Measurements from ENCODE around the gene PROCR.
A peak's percentile ranks its signal among the peaks of the same experiment; 100 is the strongest.
"Not testable (repeated sequence)": the region's sequence is repeated elsewhere in the genome, so short reads cannot be mapped to it uniquely, and the experiment has no call there.

PROCR gene

DNA sequence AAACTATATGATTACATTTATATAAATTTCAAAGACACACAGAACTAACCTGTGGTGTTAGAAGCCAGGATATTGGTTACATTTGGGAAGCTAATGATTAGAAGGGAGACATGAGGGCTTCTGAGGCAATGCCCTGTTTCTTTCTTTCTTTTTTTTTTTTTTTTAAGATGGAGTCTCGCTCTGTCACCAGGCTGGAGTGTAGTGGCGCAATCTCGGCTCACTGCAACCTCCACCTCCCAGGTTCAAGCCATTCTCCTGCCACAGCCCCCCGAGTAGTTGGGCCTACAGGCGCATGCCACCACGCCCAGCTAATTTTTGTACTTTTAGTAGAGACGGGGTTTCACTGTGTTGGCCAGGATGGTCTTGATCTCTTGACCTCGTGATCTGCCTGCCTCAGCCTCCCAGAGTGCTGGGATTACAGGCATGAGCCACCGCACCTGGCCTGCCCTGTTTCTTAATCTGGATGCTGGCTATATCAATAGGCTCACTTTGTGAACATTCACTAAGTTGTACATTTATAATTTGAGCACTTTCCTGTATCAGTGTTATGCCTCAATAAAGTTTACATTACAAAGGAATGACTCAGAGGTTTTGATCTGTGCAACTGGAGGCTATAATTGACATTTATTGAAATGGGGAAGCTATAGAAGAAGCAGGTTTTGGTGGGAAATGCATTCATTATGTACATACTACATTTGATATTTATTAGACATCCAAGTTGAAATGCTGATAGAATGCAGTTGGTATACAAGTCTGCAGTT is 21.3 kb downstream of the PROCR start:
- not testable (repeated sequence) for DNase-seq

DNA sequence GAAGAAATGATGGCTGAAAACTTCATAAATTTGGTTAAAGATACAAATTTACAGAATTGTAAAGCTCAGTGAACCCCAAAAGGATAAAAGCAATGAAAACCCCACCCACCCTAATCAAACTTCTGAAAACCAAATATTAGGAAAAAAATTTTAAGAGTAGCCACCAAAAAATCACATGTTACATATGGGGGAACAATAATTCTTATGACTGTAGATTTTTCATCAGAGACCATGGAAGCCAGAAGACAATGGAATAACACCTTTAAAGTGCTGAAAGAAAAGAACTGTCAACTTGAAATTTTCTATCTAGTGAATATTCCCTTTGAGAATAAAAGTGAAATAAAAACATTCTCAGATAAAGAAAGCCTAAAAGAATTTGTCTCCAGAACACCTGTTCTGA is 24.4 kb downstream of the PROCR start:
- no peak for DNase-seq

DNA sequence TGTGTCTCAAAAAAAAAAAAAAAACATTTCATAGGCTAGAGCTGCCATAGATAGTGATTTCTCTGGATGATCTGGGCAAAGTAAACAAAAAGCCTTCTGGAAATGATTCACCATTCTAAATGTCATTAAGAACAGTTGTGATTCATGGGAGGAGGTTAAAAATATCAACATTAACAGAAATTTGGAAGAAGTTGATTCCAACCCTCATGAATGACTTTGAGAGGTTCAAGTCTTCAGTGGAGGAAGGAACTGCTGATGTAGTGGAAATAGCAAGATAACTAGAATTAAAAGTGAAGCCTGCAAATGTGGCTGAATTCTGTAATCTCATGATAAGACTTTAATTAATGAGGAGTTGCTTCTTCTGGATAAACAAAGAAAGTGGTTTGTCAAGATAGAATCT is 27.9 kb downstream of the PROCR start:
- DNase-seq = no peak

DNA sequence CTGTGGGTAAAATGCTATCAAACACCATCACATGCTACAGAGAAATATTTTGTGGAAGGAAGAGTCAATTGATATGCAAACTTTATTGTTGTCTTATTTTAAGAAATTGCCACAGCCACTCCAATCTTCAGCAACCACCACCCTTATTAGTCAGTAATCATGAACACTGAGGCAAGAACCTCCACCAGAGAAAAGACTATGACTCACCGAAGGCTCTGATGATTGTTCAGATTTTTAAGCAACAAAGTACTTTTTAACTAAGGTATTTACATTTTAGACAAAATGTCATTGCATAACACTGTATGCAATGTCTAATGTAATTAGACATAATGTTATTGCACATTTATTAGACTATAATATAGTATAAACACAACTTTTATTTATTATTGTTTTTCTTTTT is 28.4 kb downstream of the PROCR start:
- DNase-seq = no peak

DNA sequence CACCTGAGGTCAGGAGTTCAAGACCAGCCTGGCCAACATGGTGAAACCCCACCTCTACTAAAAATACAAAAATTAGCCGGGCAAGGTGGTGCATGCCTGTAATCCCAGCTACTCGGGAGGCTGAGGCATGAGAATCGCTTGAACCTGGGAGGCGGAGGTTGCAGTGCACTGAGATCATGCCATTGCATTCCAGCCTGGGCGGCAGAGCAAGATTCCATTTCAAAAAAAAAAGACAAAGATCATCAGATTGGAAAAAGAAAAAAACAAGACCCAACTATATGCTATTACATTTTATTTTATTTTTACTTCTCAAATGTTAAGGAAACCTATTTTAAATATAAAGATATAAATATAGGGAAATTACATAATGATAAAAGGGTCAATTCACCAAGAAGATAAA is 29.6 kb downstream of the PROCR start:
- not testable (repeated sequence) for DNase-seq

DNA sequence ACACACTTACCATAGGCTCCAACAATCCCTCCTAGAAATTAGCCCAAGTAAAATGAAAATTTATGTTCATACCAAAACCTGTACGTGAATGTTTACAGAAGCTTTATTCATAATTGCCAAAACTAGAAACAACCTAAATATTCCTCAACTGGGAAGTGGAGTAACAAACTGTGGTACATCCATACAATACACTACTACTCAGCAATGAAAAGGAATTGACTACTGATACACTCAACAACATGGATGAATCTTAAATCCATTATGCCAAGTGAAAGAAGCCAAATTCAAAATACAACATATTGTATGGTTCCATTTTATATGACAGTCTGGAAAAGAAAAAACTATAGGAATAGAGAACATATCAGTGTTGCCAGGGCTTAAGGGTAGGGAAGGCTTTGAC is 34.9 kb downstream of the PROCR start:
- no peak for DNase-seq

DNA sequence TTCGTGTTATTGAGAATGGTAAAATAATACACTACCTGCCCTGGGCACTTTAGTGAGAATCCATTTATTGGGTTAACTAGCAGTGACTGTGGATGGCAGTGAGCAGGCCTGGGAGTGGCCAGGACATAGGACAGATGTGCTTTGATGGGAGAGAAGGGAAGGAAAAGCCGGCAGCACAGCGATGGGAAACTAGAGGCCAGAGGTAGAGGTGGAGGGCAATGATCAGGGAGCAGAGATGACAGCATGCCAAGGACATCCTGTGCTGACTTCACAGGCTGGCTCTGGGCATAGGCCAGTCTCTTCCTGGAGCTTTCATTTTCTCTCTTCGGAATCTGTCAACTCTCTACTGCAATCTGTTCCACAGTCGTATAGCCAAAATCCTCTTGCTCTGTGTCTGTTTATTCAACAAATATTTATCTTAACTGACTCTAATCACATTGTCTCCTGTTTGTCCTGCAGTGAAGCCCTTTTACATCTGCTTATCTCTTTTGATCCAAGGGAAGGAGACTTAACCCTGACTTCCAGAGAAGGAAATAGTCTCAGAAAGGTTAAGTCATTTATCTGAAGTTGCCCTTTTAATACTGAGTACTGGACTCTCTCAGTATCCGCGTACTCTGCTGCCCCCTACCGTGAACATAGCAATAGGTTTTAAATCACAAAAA is 36.2 kb downstream of the PROCR start:
- peak; percentile 83 for DNase-seq

DNA sequence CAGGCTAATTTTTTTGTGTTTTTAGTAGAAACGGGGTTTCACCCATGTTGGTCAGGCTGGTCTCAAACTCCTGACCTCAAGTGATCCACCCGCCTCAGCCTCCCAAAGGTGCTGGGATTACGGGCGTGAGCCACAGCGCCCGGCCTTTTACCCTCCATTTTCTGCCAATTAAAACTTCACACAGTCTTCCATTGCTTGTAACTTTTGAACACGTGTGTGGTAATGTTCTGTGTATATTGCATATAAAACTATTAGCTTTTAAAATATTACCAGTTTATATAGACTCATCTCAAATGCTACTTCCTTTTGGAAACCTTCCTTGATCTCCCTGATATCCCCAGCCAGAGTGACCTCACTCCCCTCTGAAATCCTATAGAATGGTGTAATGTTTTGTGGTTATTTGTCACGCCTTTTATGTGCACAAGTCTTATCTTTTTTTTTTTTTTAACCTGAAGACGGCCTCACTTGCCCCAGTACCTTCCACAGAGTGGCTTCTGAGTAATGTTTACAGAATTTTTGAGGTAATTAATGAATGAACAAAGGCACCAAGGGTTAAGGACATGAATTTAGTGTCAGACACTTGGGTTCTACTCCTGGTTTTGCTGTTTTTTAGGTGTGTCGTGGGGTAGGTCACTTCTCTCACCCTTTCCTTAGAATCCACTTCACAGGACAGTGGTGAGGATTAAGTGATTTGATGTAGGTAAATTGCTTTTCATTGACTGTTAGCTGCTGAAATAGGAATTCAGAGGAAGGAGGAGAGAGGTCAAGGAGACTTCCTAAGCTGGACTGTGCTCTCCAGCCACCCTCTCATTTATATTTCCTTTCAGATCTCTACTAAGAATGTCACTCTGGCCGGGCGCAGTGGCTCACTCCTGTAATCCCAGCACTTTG is 43.4 kb downstream of the PROCR start:
- DNase-seq = no peak

DNA sequence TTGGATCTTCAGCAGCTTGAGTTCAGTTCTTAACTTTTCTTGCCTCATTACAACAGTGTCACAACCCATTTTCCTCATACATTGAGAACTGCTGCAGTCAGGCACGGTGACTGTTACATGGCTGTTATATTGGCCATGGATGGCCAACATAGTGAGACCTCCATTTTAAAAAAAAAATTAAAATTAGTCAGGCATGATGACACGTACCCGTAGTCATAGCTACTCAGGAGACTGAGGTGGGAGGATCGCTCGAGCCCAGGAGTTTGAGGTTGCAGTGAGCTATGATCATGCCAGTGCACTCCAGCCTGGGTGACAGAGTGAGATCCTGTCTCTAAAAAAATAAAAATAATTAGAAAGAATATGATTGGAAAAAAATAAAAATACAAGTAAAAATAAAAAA is 44.7 kb downstream of the PROCR start:
- DNase-seq = no peak

DNA sequence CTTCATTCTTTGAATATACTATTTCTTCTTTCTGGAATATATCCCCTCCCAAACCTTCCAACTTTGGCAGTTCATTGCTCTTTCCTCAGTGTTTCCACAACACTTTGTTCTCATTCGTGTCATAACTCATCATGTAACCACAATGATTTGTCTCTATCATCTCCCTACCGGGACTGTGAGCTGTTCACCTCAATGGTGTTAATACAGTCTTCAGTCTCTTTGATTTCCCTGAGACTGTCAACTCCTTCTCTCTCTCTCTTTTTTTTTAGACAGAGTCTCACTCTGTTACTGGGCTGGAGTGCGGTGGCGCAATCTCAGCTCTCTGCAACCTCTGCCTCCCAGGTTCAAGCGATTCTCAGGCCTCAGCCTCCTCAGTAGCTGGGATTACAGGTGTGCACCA is 52.1 kb downstream of the PROCR start:
- no peak for DNase-seq

DNA sequence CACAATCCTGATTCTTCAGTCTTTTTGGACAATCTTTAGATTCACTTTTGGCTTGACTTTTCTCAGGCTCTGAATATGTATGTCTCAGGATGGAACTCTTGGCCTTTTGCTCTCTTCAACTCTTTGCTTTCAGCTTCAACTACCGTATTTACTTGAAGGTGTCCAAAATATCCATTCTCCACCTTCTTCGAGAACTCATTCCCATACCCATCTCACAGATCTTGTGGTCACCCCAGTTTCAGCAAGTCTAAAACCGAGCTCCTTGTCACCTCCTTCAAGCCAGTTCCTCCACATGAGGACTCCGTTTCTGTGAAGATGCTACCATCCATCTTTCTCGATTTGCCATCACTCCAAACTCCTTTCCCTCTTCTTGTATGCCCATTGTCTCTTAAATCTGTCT is 52.7 kb downstream of the PROCR start:
- no peak for DNase-seq

DNA sequence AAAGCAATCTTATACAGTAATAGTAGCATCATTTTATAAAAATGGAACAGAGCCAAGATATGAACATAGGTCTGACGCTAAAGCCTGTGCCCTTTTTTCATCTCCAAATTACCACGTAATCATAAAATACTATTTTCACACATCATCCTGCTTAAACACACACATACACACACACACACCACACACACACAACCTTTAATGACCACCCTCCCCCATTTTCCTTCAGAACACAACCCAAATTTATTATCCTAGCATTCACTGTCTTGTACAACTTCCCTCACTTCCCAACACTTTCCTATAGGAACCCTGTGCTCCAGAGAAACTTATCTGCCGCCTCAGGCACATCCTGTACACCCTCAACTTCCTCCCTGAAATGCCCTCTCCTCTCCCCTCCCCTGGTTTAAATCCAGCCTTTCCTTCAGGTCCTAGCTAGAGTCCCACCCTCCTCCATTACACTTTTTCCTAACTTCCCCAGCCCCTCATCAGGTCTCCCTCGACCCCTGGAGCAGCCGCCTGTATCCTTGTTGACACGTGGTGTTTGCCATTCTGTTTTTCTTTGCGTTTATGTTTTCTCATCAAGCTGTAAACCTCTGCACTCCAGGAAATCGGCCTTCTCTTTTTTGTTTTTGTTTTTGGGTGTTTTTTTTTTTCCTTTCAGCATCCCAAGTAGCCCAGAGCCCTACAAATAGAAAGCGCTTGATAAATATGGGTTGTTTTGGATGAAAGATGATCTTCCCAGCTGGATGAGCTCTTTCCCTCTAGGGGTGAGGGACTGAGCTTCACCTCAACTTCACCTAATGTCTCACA is 53.6 kb downstream of the PROCR start:
- DNase-seq = no peak

DNA sequence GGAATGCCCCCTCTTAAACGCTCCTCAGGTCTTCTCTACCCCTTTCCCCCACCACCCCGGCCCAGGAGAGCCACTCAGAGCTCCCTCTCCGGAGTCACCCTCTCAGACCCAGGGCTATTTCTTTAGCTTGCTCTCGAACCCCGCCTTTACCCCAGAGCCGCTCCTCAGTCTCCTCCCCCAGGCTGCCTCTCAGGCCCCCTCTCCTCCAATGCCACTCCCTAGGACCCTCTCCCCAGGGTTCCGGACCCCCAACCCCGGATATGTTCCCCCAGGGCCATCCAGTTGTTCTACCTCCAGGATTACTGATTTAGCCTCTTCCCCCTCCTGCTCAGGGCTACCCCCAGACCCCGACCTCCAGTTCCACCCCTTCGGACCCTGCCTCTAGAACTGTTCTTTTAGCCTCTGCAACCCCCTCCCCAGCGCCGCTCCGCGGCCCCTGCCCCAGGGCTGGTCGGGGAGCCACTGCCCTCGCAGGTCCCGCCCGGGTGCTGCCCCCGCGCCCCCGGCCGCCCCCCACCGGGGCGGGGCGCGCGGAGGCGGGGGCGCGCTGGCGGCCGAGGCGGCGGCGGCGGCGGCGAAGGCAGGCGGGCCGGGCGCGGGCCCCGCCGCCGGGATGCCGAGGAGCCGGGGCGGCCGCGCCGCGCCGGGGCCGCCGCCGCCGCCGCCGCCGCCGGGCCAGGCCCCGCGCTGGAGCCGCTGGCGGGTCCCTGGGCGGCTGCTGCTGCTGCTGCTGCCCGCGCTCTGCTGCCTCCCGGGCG is 54.4 kb downstream of the PROCR start, which contains the start of gene MMP24:
Gene MMP24, plus strand, starts transcription at position 565 of the 758 bp plus-strand sequence. Its CDS starts 49 bp downstream, at position 614.
- no peak for DNase-seq

Measured in CD4-positive, alpha-beta T cell treated with Interleukin-10 for 1 hour (primary cell).